OCI-LY1 (cell line): ENCODE measurements around the gene CRYBG1.

ENCODE experiments used
- H2AFZ ChIP-seq: fragments of 200-600 bp; sonication (generic), shearing (Covaris generic); 2 replicates; pipeline ENCODE4 v1.6.0; 2014; ENCODE audit warnings: antibody characterized with exemption, mild to moderate bottlenecking, low read length
- H3F3A ChIP-seq: fragments of 200-600 bp; sonication (generic), shearing (Covaris generic); 2 replicates; pipeline ENCODE4 v1.6.0; 2014; ENCODE audit warnings: mild to moderate bottlenecking, antibody characterized with exemption, low read length, moderate library complexity; ENCODE audit not compliant: insufficient read depth
- H3K27ac ChIP-seq: fragments of 200-600 bp; sonication (generic); 2 replicates; pipeline ENCODE4 v1.5.1; 2014; ENCODE audit warnings: low read length, mixed run types, mild to moderate bottlenecking, low read depth; ENCODE audit not compliant: poor library complexity, severe bottlenecking
- H3K27me3 ChIP-seq: fragments of 200-600 bp; sonication (generic); 2 replicates; pipeline ENCODE4 v1.6.0; 2014; ENCODE audit warnings: antibody characterized with exemption, mild to moderate bottlenecking, low read length, moderate library complexity; ENCODE audit not compliant: insufficient read depth
- H3K36me3 ChIP-seq: fragments of 200-600 bp; sonication (generic); 2 replicates; pipeline ENCODE4 v1.6.1; 2014; ENCODE audit warnings: mild to moderate bottlenecking, antibody characterized with exemption, low read length, moderate library complexity, mixed read lengths; ENCODE audit not compliant: insufficient read depth
- H3K4me1 ChIP-seq: fragments of 200-600 bp; sonication (generic); 2 replicates; pipeline ENCODE4 v1.5.1; 2014; ENCODE audit warnings: mild to moderate bottlenecking, low read length, moderate library complexity; ENCODE audit not compliant: insufficient read depth, severe bottlenecking
- H3K4me2 ChIP-seq: fragments of 200-600 bp; sonication (generic), shearing (Covaris generic); 2 replicates; pipeline ENCODE4 v1.6.1; 2014; ENCODE audit warnings: low read length
- H3K4me3 ChIP-seq: fragments of 200-600 bp; sonication (generic); 2 replicates; pipeline ENCODE4 v1.5.1; 2014; ENCODE audit warnings: low read length, low read depth, mild to moderate bottlenecking, mixed read lengths; ENCODE audit not compliant: poor library complexity, severe bottlenecking
- H3K79me2 ChIP-seq: fragments of 200-600 bp; shearing (Covaris generic); 2 replicates; pipeline ENCODE4 v1.6.1; 2016; ENCODE audit warnings: mixed run types, low read length, mixed read lengths; ENCODE audit not compliant: insufficient read depth
- H3K9ac ChIP-seq: fragments of 200-600 bp; sonication (generic), shearing (Covaris generic); 2 replicates; pipeline ENCODE4 v1.6.1; 2014; ENCODE audit warnings: mild to moderate bottlenecking, low read length, mixed read lengths
- H3K9me2 ChIP-seq: fragments of 200-600 bp; sonication (generic), shearing (Covaris generic); 2 replicates; pipeline ENCODE4 v1.6.1; 2014; ENCODE audit warnings: low read depth, mild to moderate bottlenecking, low read length, mixed read lengths
- H3K9me3 ChIP-seq: fragments of 200-600 bp; shearing (Covaris generic); 2 replicates; pipeline ENCODE4 v1.6.1; 2014; ENCODE audit warnings: low read length, mixed read lengths
- H4K20me1 ChIP-seq: fragments of 200-600 bp; sonication (generic), shearing (Covaris generic); 2 replicates; pipeline ENCODE4 v1.6.0; 2016; ENCODE audit warnings: mild to moderate bottlenecking, low read length; ENCODE audit not compliant: insufficient read depth
- EZH2 ChIP-seq: fragments of 200-600 bp; sonication (generic), shearing (Covaris generic); IDR thresholded peaks from 2 replicates; pipeline ENCODE4 v1.8.0; 2017; ENCODE audit warnings: borderline replicate concordance, mixed run types, mild to moderate bottlenecking, antibody characterized with exemption, low read length, moderate library complexity, mixed read lengths
- TF ChIP-seq, protein P1 (sequence below): fragments of 200-600 bp; sonication (generic), shearing (Covaris generic); IDR thresholded peaks from 2 replicates; pipeline ENCODE4 v1.5.1; 2017; ENCODE audit warnings: mild to moderate bottlenecking, antibody characterized with exemption, low read length, moderate library complexity, mixed read lengths

CRYBG1 gene

GRCh38 chr6:106572875-106573585 is 212.5 kb downstream of the CRYBG1 start:
- Histone ChIP-seq H3K9me2 (no peaks in the 10 kb centered on the region), H3K27ac (no peak overlapping the region), H3K9me3 (no peaks in the 10 kb centered on the region), H3K27me3 (no peaks in the 10 kb centered on the region), H3K4me1 (no peaks in the 10 kb centered on the region), H3F3A (no peaks in the 10 kb centered on the region), H3K36me3 (peaks cover 62% of the 10 kb centered on the region; the same call in 1 of the 2 replicates), H4K20me1 (no peaks in the 10 kb centered on the region), H3K4me3 (no peak overlapping the region), H3K9ac (no peak overlapping the region), H3K4me2 (no peak overlapping the region), H3K79me2 (no peaks in the 10 kb centered on the region), H2AFZ (no peak overlapping the region)
- TF ChIP-seq EZH2, result no peak
- TF ChIP-seq, protein P1, sequence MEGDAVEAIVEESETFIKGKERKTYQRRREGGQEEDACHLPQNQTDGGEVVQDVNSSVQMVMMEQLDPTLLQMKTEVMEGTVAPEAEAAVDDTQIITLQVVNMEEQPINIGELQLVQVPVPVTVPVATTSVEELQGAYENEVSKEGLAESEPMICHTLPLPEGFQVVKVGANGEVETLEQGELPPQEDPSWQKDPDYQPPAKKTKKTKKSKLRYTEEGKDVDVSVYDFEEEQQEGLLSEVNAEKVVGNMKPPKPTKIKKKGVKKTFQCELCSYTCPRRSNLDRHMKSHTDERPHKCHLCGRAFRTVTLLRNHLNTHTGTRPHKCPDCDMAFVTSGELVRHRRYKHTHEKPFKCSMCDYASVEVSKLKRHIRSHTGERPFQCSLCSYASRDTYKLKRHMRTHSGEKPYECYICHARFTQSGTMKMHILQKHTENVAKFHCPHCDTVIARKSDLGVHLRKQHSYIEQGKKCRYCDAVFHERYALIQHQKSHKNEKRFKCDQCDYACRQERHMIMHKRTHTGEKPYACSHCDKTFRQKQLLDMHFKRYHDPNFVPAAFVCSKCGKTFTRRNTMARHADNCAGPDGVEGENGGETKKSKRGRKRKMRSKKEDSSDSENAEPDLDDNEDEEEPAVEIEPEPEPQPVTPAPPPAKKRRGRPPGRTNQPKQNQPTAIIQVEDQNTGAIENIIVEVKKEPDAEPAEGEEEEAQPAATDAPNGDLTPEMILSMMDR, result no peak

- Histone ChIP-seq H3K27ac (no peak overlapping the region), H3K9me2 (no peaks in the 10 kb centered on the region), H3K4me2 (no peak overlapping the region), H3K9ac (no peak overlapping the region), H2AFZ (no peak overlapping the region), H3K4me3 (no peak overlapping the region), H3K4me1 (no peaks in the 10 kb centered on the region), H3K9me3 (no peaks in the 10 kb centered on the region), H3K79me2 (no peaks in the 10 kb centered on the region), H4K20me1 (no peaks in the 10 kb centered on the region), H3F3A (no peaks in the 10 kb centered on the region), H3K27me3 (no peaks in the 10 kb centered on the region), H3K36me3 (peaks cover 58% of the 10 kb centered on the region; the same call in 1 of the 2 replicates)
- no peak for TF ChIP-seq EZH2
- TF ChIP-seq, protein P1, result no peak
Measured at GRCh38 chr6:106574741-106575458, 214.4 kb downstream of the CRYBG1 start.

DNA sequence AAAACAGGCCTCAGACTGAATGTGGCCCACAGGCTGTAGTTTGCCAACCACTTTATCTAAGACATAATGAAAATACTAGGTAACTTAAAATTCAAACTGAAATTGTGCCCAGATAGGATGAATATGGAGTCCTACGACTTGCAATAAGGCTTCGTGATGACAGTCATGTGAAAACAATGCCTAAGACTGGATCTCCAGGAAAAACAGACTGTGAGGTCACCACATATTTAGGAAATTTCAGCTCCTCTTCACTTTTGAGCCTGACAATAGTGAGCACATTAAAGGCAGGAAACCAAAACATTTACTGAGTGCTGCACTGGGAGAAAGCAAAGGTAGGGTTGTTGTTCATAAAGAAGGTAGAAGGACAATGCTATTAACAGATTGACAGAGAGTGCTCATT is 218.8 kb downstream of the CRYBG1 start:
- H3K9me3 ChIP-seq, result no peaks in the 10 kb centered on the region
- H2AFZ ChIP-seq, result no peak overlapping the region
- H4K20me1 ChIP-seq, result no peaks in the 10 kb centered on the region
- no peaks in the 10 kb centered on the region for H3K27me3 ChIP-seq
- H3K4me3 ChIP-seq, result no peak overlapping the region
- H3K4me2 ChIP-seq, result no peak overlapping the region
- peaks cover 75% of the 10 kb centered on the region; the same call in 1 of the 2 replicates for H3K36me3 ChIP-seq
- H3K4me1 ChIP-seq, result no peaks in the 10 kb centered on the region
- H3K9me2 ChIP-seq, result no peaks in the 10 kb centered on the region
- H3K27ac ChIP-seq, result no peak overlapping the region
- TF ChIP-seq EZH2, result no peak
- TF ChIP-seq, protein P1, result no peak
- no peak overlapping the region for H3K9ac ChIP-seq
- H3F3A ChIP-seq, result no peaks in the 10 kb centered on the region
- H3K79me2 ChIP-seq, result no peaks in the 10 kb centered on the region
